SK-N-SH (cell line): ENCODE measurements around the gene PALLD. TPM values are rescaled to one million over a fixed set of nuclear protein-coding genes. Genes with fewer than 3 reads are reported as not detected.

Experiments used
- CTCF ChIA-PET: fragments of 300-600, 350-600 bp; formaldehyde crosslinking; extraction: SDS; loops from one replicate; lab custom pipeline; 2021; lab: Yijun Ruan, JAX
- POLR2A ChIA-PET: fragments of 350-600 bp; sonication (Branson Sonifier 250); formaldehyde crosslinking; extraction: SDS; loops from one replicate; lab custom pipeline; 2020; ENCODE audit warnings: antibody characterized with exemption, inconsistent platforms; lab: Yijun Ruan, JAX
- DNase-seq: peaks from one replicate; pipeline ENCODE4 v3.0.0; 2012
- H2AFZ ChIP-seq: fragments of 200-600 bp; sonication (generic); 2 replicates; pipeline ENCODE4 v1.8.1; 2016; ENCODE audit warnings: antibody characterized with exemption, mild to moderate bottlenecking, low read depth
- H3F3A ChIP-seq: fragments of 200-600 bp; sonication (generic); replicated peaks from 2 replicates; pipeline ENCODE3; 2016; ENCODE audit warnings: antibody characterized with exemption, mild to moderate bottlenecking; ENCODE audit not compliant: insufficient read depth
- H3K27ac ChIP-seq, 2 experiments: fragments of 200-500 bp in 1 of 2; fragments of 200-600 bp in 1 of 2; sonication (Bioruptor generic) in 1 of 2; sonication (generic), shearing (Covaris generic) in 1 of 2; 2 replicates each; pipeline versions ENCODE4 v1.5.1 to v1.6.1; 2014 to 2016; ENCODE audit warnings: low read depth in 2 of 2, inconsistent platforms in 1 of 2, low read length in 1 of 2, mild to moderate bottlenecking in 1 of 2, mixed read lengths in 1 of 2
- H3K27me3 ChIP-seq: fragments of 200-600 bp; sonication (generic), shearing (Covaris generic); 2 replicates; pipeline ENCODE4 v1.6.1; 2016; ENCODE audit warnings: mixed run types; ENCODE audit not compliant: insufficient read depth
- H3K36me3 ChIP-seq, 2 experiments: fragments of 200-500 bp in 1 of 2; fragments of 200-600 bp in 1 of 2; sonication (Bioruptor generic) in 1 of 2; sonication (generic) in 1 of 2; replicated peaks in 1 of 2; 2 replicates each; pipeline versions ENCODE3 to v1.5.1; 2014 to 2016; ENCODE audit warnings: low read length in 1 of 2, mild to moderate bottlenecking in 1 of 2; ENCODE audit not compliant: insufficient read depth in 2 of 2, control insufficient read depth in 1 of 2
- H3K4me1 ChIP-seq, 2 experiments: fragments of 200-500 bp in 1 of 2; fragments of 200-600 bp in 1 of 2; sonication (Bioruptor generic) in 1 of 2; sonication (generic), shearing (Covaris generic) in 1 of 2; 2 replicates each; pipeline versions ENCODE4 v1.5.1 to v1.6.1; 2014 to 2016; ENCODE audit warnings: low read depth in 1 of 2, low read length in 1 of 2, mixed run types in 1 of 2; ENCODE audit not compliant: insufficient read depth in 2 of 2, control insufficient read depth in 1 of 2
- H3K4me2 ChIP-seq: fragments of 200-600 bp; sonication (generic), shearing (Covaris generic); 2 replicates; pipeline ENCODE4 v1.6.1; 2017; ENCODE audit warnings: mixed run types
- H3K4me3 ChIP-seq, 2 experiments: fragments of 200-500 bp in 1 of 2; fragments of 200-600 bp in 1 of 2; sonication (Bioruptor generic) in 1 of 2; sonication (generic), shearing (Covaris generic) in 1 of 2; 2 replicates each; pipeline versions ENCODE4 v1.5.1 to v1.8.1; 2014 to 2016; ENCODE audit warnings: low read depth in 2 of 2, inconsistent platforms in 1 of 2, low read length in 1 of 2, mild to moderate bottlenecking in 1 of 2, mixed read lengths in 1 of 2, moderate library complexity in 1 of 2
- H3K79me2 ChIP-seq: fragments of 200-600 bp; sonication (generic); 2 replicates; pipeline ENCODE4 v1.8.1; 2017; ENCODE audit warnings: mild to moderate bottlenecking; ENCODE audit not compliant: insufficient read depth
- H3K9ac ChIP-seq: fragments of 200-600 bp; sonication (generic); 2 replicates; pipeline ENCODE4 v1.6.1; 2017; ENCODE audit warnings: mixed run types
- H3K9me2 ChIP-seq: fragments of 200-600 bp; sonication (generic); 2 replicates; pipeline ENCODE4 v1.6.1; 2017; ENCODE audit warnings: mixed run types
- H3K9me3 ChIP-seq: fragments of 200-600 bp; sonication (generic); 2 replicates; pipeline ENCODE4 v1.6.1; 2017; ENCODE audit warnings: mixed run types, mild to moderate bottlenecking, moderate library complexity
- H4K20me1 ChIP-seq: fragments of 200-600 bp; sonication (generic); 2 replicates; pipeline ENCODE4 v1.6.1; 2017; ENCODE audit warnings: mild to moderate bottlenecking, mixed run types; ENCODE audit not compliant: insufficient read depth
- ELF1 ChIP-seq: IDR thresholded peaks from 2 replicates; pipeline ENCODE4 v1.4.0; 2012
- EP300 ChIP-seq, 2 experiments: IDR thresholded peaks; 2 replicates each; pipeline versions ENCODE4 v1.4.0 to v1.6.1; 2012; ENCODE audit warnings: borderline replicate concordance in 1 of 2, low read depth in 1 of 2, low read length in 1 of 2
- EZH2phosphoT487 ChIP-seq: fragments of 200-600 bp; sonication (generic); IDR thresholded peaks from 2 replicates; pipeline ENCODE4 v1.6.1; 2017; ENCODE audit warnings: low read depth, mixed run types, mild to moderate bottlenecking, antibody characterized with exemption, moderate library complexity, borderline replicate concordance
- FOSL2 ChIP-seq: IDR thresholded peaks from 2 replicates; pipeline ENCODE4 v1.4.0; 2012; ENCODE audit warnings: low read depth, mild to moderate bottlenecking, moderate library complexity, borderline replicate concordance
- JUND ChIP-seq: IDR thresholded peaks from 2 replicates; pipeline ENCODE4 v1.4.0; 2012
- MAX ChIP-seq: IDR thresholded peaks from 2 replicates; pipeline ENCODE4 v1.4.0; 2012; ENCODE audit warnings: low read depth
- NFIC ChIP-seq: IDR thresholded peaks from 2 replicates; pipeline ENCODE4 v1.4.0; 2012; ENCODE audit warnings: borderline replicate concordance
- NRF1 ChIP-seq: IDR thresholded peaks from 2 replicates; pipeline ENCODE4 v1.6.1; 2012; ENCODE audit warnings: low read depth, mild to moderate bottlenecking, low read length
- PBX3 ChIP-seq: IDR thresholded peaks from 2 replicates; pipeline ENCODE4; 2012
- POLR2AphosphoS5 ChIP-seq: IDR thresholded peaks from 2 replicates; pipeline ENCODE4 v1.6.1; 2012; ENCODE audit warnings: low read depth, low read length
- REST ChIP-seq: IDR thresholded peaks from 2 replicates; pipeline ENCODE4 v1.6.1; 2012; ENCODE audit warnings: mild to moderate bottlenecking, low read depth, low read length, moderate library complexity
- RFX5 ChIP-seq: IDR thresholded peaks from 2 replicates; pipeline ENCODE4 v1.6.1; 2012; ENCODE audit warnings: mild to moderate bottlenecking, improper control_type of control experiment, low read length
- RXRA ChIP-seq: IDR thresholded peaks from 2 replicates; pipeline ENCODE4 v1.4.0; 2012; ENCODE audit warnings: low read depth, mild to moderate bottlenecking, borderline replicate concordance
- SIN3A ChIP-seq: IDR thresholded peaks from 2 replicates; pipeline ENCODE4 v1.6.1; 2012; ENCODE audit warnings: low read depth, mild to moderate bottlenecking, low read length, moderate library complexity, borderline replicate concordance
- SMC3 ChIP-seq: IDR thresholded peaks from 2 replicates; pipeline ENCODE4 v1.6.1; 2012; ENCODE audit warnings: low read depth, low read length, improper control_type of control experiment
- TAF1 ChIP-seq: IDR thresholded peaks from 2 replicates; pipeline ENCODE4 v1.6.1; 2012; ENCODE audit warnings: low read depth, mild to moderate bottlenecking, low read length, moderate library complexity, borderline replicate concordance
- TEAD4 ChIP-seq: IDR thresholded peaks from 2 replicates; pipeline ENCODE4 v1.4.0; 2012; ENCODE audit warnings: mild to moderate bottlenecking, borderline replicate concordance; ENCODE audit not compliant: insufficient read depth
- YY1 ChIP-seq: IDR thresholded peaks from 2 replicates; pipeline ENCODE4 v1.4.0; 2012; ENCODE audit warnings: low read depth, mild to moderate bottlenecking
- ZBTB33 ChIP-seq: IDR thresholded peaks from 2 replicates; pipeline ENCODE4 v1.4.0; 2012; ENCODE audit warnings: low read depth, borderline replicate concordance
- WGBS: methylation state at CpG from one replicate; pipeline ENCODE4 v1.1.6; 2017; ENCODE audit warnings: low lambda C conversion rate; 5-methylcytosine and 5-hydroxymethylcytosine counted together
- polyA plus RNA-seq, 3 experiments: library from polyadenylated mRNA; depleted of rRNA; stranded (reverse); fragments of >200 nt; gene quantifications; 2 replicates each; pipeline ENCODE4 v1.2.3, GENCODE V29; 2012

PALLD gene
- polyA plus RNA-seq, 1 of the 3 experiments (the other 2 are of a cell fraction), result 33.0 TPM

- H3K36me3 ChIP-seq, result no peaks in the 10 kb centered on the region
- no peak overlapping the region for H3K4me3 ChIP-seq
- no peaks in the 10 kb centered on the region for H3K9me3 ChIP-seq
- H3K27ac ChIP-seq, result no peak overlapping the region
- H3K79me2 ChIP-seq, result no peaks in the 10 kb centered on the region
- no peak overlapping the region for H3K9ac ChIP-seq
- H3K9me2 ChIP-seq, result no peaks in the 10 kb centered on the region
- TF ChIP-seq MAX (no peak), NFIC (no peak), YY1 (no peak), ZBTB33 (no peak), RFX5 (no peak), EP300 (IDR thresholded peaks at IDR 0.05; ENCODE audit: borderline replicate concordance in 1 of 2, low read depth in 1 of 2, low read length in 1 of 2) (no peak), FOSL2 (no peak)
- no peaks in the 10 kb centered on the region for H4K20me1 ChIP-seq
- H3K27me3 ChIP-seq, result no peaks in the 10 kb centered on the region
- 93% methylated on average over 9 of the region's 9 CpGs for WGBS
- H2AFZ ChIP-seq, result no peak overlapping the region
- DNase-seq, result no peak
- H3K4me2 ChIP-seq, result no peak overlapping the region
- CTCF ChIA-PET, result no interaction called here
- H3K4me1 ChIP-seq, result no peaks in the 10 kb centered on the region
- no peaks in the 10 kb centered on the region for H3F3A ChIP-seq
- POLR2A ChIA-PET, result no interaction called here
Observed at GRCh38 chr4:168503652-168504362, 7.0 kb downstream of the PALLD start.

GRCh38 chr4:168504526-168504925 is 7.7 kb downstream of the PALLD start:
- H3K9me2 ChIP-seq, result no peaks in the 10 kb centered on the region
- ChIA-PET POLR2A (no interaction called here), CTCF (interaction anchor here (0.6 to 1.8 kb wide), 3 partner anchors 10 to 1101 kb away, joined by 3 to 4 read pairs (median 3); no protein-coding TSS in a partner anchor)
- H3K27ac ChIP-seq, result no peak overlapping the region
- H3K9ac ChIP-seq, result no peak overlapping the region
- WGBS, result 71% methylated on average over 3 of the region's 3 CpGs
- H3K4me3 ChIP-seq, result no peak overlapping the region
- no peaks in the 10 kb centered on the region for H3K4me1 ChIP-seq
- no peak overlapping the region for H2AFZ ChIP-seq
- DNase-seq, result no peak
- no peak for TF ChIP-seq NFIC
- TF ChIP-seq SMC3, result no peak
- no peak for TF ChIP-seq TEAD4
- no peak for TF ChIP-seq TAF1
- TF ChIP-seq ELF1, result no peak
- TF ChIP-seq RFX5, result no peak
- TF ChIP-seq NRF1, result no peak
- no peak for TF ChIP-seq JUND
- TF ChIP-seq EZH2phosphoT487, result no peak
- no peak for TF ChIP-seq MAX
- no peak for TF ChIP-seq POLR2AphosphoS5
- no peak for TF ChIP-seq SIN3A
- no peak for TF ChIP-seq PBX3
- TF ChIP-seq YY1, result no peak
- no peak for TF ChIP-seq REST
- TF ChIP-seq RXRA, result no peak
- H3K9me3 ChIP-seq, result no peaks in the 10 kb centered on the region
- H3K27me3 ChIP-seq, result no peaks in the 10 kb centered on the region
- H3K4me2 ChIP-seq, result no peak overlapping the region
- no peaks in the 10 kb centered on the region for H3K36me3 ChIP-seq
- no peaks in the 10 kb centered on the region for H3F3A ChIP-seq
- H4K20me1 ChIP-seq, result no peaks in the 10 kb centered on the region
- no peaks in the 10 kb centered on the region for H3K79me2 ChIP-seq
